ENCODE data around the gene LIG4. TPM values are rescaled to one million over a fixed set of nuclear protein-coding genes. Genes with fewer than 3 reads are reported as not detected.

The LIG4 gene
- total RNA-seq: 22.3 and 23.9 TPM in 2 replicates

GRCh38 chr13:108215436-108215835, at the start of gene LIG4:
Gene LIG4, minus strand, starts transcription at chr13:108215536. Its CDS starts 4,268 bp downstream, at chr13:108211268.

GRCh38 chr13:108218044-108218974, 3.0 kb upstream of the LIG4 start, which contains the start of gene ABHD13:
Gene ABHD13, plus strand, starts transcription at chr13:108218392. Its CDS starts 10,827 bp downstream, at chr13:108229219.

Other genes starting within 250 kb of the LIG4 start
- gene ABHD13, start 2.9 kb upstream of the LIG4 start, total RNA-seq: 12.1 and 12.2 TPM in 2 replicates
- 0.36 and 1.7 TPM in 2 replicates for gene TNFSF13B, start 54.2 kb upstream of the LIG4 start, total RNA-seq